D721Med (cell line): ENCODE data around the gene PRR3.

Experiments
- DNase-seq: peaks from one replicate; pipeline ENCODE4 v3.0.0; 2011; ENCODE audit warnings: low spot score; ENCODE audit not compliant: insufficient read length
- FAIRE-seq: peaks from 2 replicates; lab custom pipeline; 2011; peaks lifted over from hg19 to GRCh38; lab: Jason Lieb, UNC
- CTCF ChIP-seq: IDR thresholded peaks from 2 replicates; pipeline ENCODE4 v1.5.1; 2012; ENCODE audit warnings: mild to moderate bottlenecking, control low read depth; ENCODE audit not compliant: insufficient read depth; ENCODE audit errors: missing control alignments

The PRR3 gene

DNA sequence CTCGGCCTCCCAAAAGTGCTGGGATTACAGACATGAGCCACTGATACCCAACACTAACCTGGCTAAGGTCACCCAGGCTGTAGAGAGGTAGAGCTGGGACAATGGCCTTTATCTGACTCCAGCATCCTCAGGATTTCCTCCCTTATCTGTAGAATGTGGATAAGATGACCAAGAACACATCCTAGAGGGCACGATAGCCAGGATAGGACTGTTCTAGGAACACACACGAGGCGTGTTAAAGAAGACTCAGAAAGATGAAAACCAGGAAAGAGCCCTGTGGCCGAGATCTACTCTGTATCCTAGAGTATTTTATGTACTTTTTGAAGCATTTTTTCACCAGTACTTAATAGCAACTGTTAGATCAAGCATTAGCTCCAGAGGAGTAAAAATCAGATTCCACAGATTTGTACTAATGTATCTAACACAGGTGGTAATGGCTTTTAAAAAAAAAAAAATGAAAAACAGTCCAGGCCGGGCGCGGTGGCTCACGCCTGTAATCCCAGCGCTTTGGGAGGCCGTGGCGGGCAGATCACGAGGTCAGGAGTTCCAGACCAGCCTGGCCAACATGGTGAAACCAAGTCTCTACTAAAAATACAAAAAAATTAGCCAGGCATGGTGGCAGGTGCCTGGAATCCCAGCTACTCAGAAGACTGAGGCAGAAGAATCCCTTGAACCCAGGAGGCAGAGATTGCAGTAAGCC lies 42.7 kb downstream of the PRR3 start:
- DNase-seq = no peak
- no peak for TF ChIP-seq CTCF
- FAIRE-seq = no peak

DNA sequence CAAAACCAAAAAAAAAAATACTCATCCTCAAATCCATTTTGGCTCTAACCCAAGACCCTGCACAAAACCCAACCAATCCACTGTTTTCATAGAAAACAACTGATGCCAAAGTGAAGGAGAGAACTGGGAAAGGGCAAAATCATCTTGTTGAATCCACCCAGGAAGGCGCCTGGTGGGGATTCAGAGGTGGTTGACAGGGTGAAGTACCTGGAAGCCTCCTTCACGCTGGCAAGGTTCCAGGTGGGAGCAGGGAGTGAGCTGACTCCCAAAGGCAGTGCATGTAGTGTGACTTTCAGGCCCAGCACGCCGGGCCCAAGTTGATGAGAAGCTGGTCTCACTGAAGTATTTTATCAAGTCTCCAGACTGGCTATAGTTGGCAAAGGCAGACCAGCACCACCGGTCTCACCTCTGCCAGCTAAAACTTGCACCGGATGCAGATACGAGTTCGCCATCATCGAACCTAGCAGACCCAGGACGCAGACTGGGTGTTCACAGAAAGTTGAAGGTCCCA lies 43.4 kb downstream of the PRR3 start:
- DNase-seq (no peak), FAIRE-seq (no peak)
- no peak for TF ChIP-seq CTCF

DNA sequence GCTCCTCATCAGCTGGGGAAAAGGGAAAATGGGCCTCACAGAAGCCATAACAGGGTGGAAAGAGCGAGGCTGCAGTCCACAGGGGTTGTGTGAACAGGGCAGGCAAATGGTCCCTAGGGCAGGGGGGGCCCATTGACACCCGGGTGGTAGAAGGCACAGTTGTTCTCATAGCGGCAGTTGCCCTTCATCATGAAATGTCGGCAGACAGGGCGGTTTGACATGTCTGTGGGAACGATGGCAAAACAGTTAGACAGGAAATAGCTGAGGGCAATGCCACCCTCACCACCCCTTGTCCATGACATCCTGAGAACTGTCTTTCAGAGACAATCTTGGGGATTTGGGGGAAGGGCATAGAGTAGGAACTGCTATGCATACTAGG lies 44.3 kb downstream of the PRR3 start:
- FAIRE-seq (no peak), DNase-seq (no peak)
- TF ChIP-seq CTCF = no peak

- no peak for FAIRE-seq
- TF ChIP-seq CTCF = no peak
- DNase-seq = no peak
Observed at GRCh38 chr6:30601815-30602641, 44.9 kb downstream of the PRR3 start.

DNA sequence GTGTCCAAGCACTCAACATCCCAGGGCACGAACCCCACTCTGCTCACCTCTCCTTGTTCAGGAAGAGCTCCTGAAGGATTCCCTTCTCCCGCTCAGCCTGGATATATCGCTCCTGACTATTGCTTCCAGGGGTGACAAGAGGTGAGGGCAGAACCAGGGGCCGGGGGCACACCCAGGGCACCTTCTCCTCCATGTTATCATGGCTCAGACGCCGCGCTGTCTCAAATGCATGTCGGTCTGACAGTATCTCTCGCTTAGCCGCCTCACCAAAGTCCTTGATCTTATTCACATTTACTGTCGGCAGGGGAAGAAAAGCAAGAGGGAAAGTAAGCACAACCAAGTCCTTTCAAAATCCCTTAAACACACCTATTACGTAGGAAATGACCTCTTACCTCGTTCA lies 46.9 kb downstream of the PRR3 start:
- FAIRE-seq (no peak), DNase-seq (no peak)
- no peak for TF ChIP-seq CTCF

- TF ChIP-seq CTCF = no peak
- no peak for FAIRE-seq
- no peak for DNase-seq
Observed at GRCh38 chr6:30610065-30610464, 53.0 kb downstream of the PRR3 start.
